HG03066 (cell line): Measurements from ENCODE around the gene ENOSF1.
"Not testable (repeated sequence)": the region's sequence is repeated elsewhere in the genome, so short reads cannot be mapped to it uniquely, and the experiment has no call there.

Source experiments
- ATAC-seq: cut with Tn5 transposase; IDR thresholded peaks from one replicate; pipeline ENCODE4 v1.9.1; 2021; ENCODE audit warnings: low read depth; ENCODE audit not compliant: unreplicated experiment

The ENOSF1 gene, protein sequence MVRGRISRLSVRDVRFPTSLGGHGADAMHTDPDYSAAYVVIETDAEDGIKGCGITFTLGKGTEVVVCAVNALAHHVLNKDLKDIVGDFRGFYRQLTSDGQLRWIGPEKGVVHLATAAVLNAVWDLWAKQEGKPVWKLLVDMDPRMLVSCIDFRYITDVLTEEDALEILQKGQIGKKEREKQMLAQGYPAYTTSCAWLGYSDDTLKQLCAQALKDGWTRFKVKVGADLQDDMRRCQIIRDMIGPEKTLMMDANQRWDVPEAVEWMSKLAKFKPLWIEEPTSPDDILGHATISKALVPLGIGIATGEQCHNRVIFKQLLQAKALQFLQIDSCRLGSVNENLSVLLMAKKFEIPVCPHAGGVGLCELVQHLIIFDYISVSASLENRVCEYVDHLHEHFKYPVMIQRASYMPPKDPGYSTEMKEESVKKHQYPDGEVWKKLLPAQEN

DNA sequence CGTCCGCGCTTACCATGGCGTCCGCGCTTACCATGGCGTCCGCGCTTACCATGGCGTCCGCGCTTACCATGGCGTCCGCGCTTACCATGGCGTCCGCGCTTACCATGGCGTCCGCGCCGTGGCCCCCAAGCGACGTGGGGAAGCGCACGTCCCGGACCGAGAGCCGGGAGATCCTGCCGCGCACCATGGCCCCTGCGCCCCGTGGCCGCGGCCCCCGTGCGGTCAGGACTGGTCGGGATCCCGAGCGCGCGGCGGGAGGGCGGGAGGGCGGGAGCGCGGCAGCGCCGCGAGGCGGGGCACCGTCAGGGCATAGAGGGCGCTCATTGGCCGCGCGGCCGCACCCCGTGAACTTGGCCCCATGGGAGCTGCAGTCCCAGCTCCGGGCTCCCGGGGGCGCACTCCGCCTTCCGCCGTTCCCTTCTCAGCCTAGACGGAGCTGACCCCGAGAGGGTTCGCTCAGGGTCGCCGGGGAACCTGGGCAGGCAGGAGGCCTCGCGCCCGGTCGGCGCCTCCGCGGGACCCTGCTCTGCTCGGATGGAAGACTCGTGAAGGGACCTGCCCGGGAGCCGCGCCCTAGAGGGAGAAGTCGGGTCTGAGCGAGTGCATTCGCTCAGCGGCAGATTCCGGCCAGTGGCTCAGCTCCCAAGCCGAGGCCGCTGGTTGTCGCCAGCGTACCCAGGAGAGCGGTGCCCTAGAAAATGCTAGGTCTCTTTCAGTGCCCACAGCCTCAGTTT lies at the start of gene ENOSF1:
Gene ENOSF1, minus strand, starts transcription at position 230 of the 734 bp plus-strand sequence. Its CDS starts 43 bp downstream, at position 187.
- peak; percentile 79 for ATAC-seq

DNA sequence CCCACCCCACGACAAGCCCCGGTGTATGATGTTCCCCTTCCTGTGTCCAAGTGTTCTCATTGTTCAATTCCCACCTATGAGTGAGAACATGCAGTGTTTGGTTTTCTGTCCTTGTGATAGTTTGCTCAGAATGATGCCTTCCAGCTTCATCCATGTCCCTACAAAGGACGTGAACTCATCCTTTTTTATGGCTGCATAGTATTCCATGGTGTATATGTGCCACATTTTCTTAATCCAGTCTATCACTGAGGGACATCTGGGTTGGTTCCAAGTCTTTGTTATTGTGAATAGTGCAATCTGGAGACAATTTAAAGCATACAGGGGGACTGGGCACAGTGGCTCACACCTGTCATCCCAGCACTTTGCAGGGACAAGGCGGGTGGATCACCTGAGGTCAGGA lies 47.4 kb upstream of the ENOSF1 start:
- not testable (repeated sequence) for ATAC-seq

- ATAC-seq, result no peak
Observed at GRCh38 chr18:755506-755905, 43.1 kb upstream of the ENOSF1 start.

GRCh38 chr18:754656-755055 lies 42.2 kb upstream of the ENOSF1 start:
- no peak for ATAC-seq

GRCh38 chr18:750456-750855 lies 38.0 kb upstream of the ENOSF1 start:
- no peak for ATAC-seq

DNA sequence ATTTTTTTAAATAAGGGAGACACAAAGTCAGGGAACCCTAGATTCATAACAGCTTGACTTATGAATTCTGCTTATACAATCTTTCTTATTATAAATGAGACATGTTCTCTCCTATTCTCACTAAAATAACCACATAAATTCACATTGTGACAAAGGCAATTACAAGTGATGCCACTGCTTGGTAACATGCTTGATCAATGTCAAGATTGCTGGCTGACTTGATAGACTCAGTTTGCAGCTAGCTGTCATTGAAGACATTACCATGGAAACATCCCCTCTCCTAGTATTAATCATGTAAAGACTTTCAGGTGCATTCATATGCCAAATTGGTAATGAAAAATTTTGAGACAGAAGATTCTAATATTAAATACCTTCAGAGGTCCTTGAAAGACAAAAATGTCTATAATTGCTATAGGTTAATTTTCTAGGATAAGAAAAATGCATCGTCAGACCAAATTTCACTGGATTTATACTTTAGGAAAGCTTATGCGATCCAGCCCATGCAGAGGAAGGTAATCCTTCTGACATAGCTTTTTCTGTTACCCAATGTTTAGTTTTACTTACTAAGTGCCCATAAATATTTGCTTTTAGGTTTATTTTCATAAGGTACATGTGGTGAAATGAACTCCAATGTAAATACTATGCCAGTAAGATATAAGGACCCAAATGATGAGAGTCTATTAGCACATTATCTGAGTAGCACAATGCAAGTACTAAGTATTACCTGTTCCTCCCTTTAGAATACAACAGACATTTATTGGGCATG lies 32.6 kb upstream of the ENOSF1 start:
- no peak for ATAC-seq

- ATAC-seq, result no peak
Observed at GRCh38 chr18:741931-742512, 29.6 kb upstream of the ENOSF1 start.

GRCh38 chr18:732371-732770 lies 19.9 kb upstream of the ENOSF1 start:
- ATAC-seq, result no peak

GRCh38 chr18:731185-731584 lies 18.8 kb upstream of the ENOSF1 start:
- no peak for ATAC-seq

- no peak for ATAC-seq
Observed at GRCh38 chr18:730692-731091, 18.3 kb upstream of the ENOSF1 start.

DNA sequence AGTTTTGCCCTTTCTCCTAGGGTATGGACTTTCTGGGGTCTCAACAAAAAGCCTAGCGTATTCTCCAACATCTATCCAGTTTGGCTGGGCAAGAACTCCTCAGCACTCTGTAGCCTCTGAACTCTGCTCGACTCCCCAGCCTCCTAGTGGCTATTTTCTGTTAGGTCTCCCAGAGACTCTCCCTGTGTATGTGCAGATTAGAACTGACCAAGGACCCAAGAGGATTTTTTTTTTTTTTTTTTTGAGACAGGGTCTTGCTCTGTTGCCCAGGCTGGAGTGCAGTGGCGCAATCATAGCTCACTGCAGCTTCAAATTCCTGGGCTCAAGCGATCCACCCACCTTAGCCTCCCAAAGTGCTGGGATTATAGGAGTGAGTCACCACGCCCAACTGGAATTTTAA lies 17.7 kb upstream of the ENOSF1 start:
- not testable (repeated sequence) for ATAC-seq

- ATAC-seq, result no peak
Observed at GRCh38 chr18:725646-726045, 13.2 kb upstream of the ENOSF1 start.

DNA sequence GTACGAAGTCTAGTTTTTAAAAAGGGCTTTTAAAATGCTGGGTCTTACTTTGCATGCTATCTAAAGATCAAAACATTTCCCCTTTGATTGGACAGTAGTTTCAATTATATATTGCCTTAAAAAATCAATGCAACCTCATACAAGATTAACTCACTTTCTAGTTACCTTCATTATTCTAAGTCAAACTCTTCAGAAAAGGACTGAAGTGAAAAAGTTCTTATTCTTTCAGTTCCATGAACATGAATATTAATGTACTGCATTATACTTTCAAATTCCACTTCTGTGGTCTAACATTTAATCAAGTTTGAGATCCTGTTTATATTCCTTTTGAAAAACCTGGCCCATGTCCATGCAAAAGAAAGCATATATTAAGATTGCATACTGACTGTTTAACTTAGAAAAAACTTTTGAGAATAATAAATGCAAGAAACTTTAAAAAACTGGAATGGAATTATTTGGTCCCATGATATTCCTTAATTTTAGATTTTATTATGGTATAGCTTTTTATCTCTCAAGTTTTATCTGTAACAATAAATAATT lies 11.2 kb upstream of the ENOSF1 start:
- no peak for ATAC-seq

DNA sequence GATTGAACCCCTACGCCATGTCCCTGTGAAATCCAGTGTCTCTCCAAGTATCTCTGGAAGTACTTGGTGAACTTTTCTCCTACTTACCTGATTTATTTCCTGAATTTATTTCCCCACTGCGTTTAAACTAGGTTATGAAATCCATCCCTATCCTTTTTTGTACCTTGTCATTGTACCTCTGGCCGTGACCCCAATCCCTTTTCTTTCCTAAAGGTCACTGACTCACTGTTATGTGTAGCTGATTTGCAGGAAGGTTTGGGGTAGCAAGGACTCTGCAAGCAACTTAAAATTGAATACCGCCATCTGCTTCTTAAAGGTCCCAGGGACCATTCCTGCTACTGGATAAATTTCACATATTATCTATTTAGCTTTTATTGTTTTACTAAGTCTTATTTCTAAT lies 4.6 kb upstream of the ENOSF1 start:
- no peak for ATAC-seq

DNA sequence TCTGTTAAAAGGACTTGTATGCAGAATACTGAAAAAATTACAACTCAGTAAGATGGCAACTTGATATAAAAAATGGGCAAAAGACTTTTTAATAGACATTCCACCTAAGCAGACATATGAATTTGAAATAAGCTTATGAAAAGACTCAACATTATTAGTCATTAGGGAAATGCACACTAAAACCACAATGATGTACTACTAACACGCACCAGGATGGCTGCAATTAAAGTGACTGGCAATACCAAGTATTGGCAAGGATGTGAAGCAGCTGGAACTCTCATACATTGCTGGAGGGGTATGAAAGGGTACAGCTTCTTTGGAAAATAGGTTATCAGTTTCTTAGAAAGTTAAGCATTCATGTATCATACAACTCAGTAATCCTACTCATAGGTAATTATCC lies 3.2 kb upstream of the ENOSF1 start:
- no peak for ATAC-seq

GRCh38 chr18:713135-713490 lies 683 bp upstream of the ENOSF1 start:
- no peak for ATAC-seq

DNA sequence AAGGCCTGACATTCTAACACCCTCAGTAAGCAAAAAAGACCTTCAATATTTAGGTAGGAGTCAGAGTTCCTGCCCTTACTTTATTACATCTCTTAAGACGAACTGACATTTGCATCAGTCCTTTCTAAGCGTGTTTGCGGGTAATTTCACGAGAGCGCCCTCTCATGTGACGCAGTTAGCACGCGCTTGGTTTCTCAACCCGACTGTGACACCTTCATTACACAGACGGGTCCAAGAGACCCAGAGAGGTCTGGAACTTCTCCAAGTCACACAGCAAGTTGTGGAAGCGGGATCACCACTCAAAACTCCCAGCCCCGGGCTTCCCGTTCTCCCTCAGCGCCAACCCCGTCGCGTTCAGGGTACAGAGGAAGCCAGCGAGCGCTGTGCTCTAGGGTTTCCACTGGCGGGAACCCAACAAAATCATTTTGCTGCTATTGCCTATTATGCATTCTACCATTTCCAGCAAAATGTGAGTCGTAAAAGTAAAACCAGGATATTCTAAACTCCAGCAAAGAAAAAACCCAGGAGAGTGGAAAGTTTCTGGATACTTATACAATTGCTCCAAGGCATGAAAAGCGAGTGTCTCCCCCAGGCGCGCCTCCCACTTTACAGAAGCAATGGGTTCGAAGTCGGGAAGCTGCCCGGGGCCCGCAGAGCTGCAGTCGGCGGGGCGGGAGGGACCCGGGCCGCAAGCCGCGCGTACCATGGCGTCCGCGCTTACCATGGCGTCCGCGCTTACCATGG lies 601 bp downstream of the ENOSF1 start:
- ATAC-seq, result peak; percentile 70

DNA sequence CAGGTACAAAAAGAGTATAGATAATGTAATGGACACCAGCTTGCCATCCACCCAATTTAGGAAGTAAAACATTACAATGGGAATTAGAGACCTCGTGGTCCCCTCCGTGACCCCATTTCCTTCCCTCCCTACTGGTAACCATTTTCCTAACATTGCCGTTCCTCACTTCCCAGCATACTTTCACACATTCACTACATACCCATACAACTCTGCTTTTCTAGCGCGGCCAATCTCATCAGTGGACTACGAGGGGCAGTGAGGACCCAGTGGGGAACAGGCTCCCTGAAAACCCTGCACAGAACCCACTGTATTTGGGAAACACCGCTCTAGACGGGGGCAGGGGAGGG lies 1.1 kb downstream of the ENOSF1 start:
- ATAC-seq, result no peak

- no peak for ATAC-seq
Observed at GRCh38 chr18:710418-711300, 1.8 kb downstream of the ENOSF1 start.
